Nephron (organoid): ENCODE results near the gene STKLD1.
"Not testable (repeated sequence)": the region's sequence is repeated elsewhere in the genome, so short reads cannot be mapped to it uniquely, and the experiment has no call there.

Experiments used
- H3K27ac Mint-ChIP-seq, 3 experiments: 2 replicates each; pipeline ENCODE4 v1.8.0; 2020; ENCODE audit warnings: mixed read lengths in 3 of 3, mild to moderate bottlenecking in 2 of 3, moderate library complexity in 1 of 3
- H3K27me3 Mint-ChIP-seq: 2 replicates; pipeline ENCODE4 v1.8.0; 2021; ENCODE audit warnings: low read depth, mild to moderate bottlenecking, moderate library complexity, mixed read lengths
- H3K36me3 Mint-ChIP-seq: 2 replicates; pipeline ENCODE4 v1.8.0; 2020; ENCODE audit warnings: low read depth, mixed read lengths
- H3K4me1 Mint-ChIP-seq: 2 replicates; pipeline ENCODE4 v1.8.0; 2020; ENCODE audit warnings: mixed read lengths
- H3K4me3 Mint-ChIP-seq, 3 experiments: 2 replicates each; pipeline ENCODE4 v1.8.0; 2020; ENCODE audit warnings: mild to moderate bottlenecking in 3 of 3, mixed read lengths in 3 of 3, moderate library complexity in 2 of 3
- H3K9me3 Mint-ChIP-seq: 2 replicates; pipeline ENCODE4 v1.8.0; 2020; ENCODE audit warnings: mixed read lengths
- TF ChIP-seq, protein P1 (sequence below), 3 experiments: fragments of 200-600 bp; sonication (generic); IDR thresholded peaks; one replicate each; pipeline ENCODE4 v1.5.0; 2021; ENCODE audit warnings: antibody characterized with exemption in 3 of 3; ENCODE audit not compliant: unreplicated experiment in 3 of 3

STKLD1 gene

GRCh38 chr9:133375724-133376654 lies at the start of gene STKLD1, which contains the start of gene SURF4:
TSS of gene STKLD1 (plus strand) at chr9:133376366. CDS start at chr9:133376474, 108 bp downstream.
TSS of gene SURF4 (minus strand) at chr9:133376060. CDS start at chr9:133375969, 91 bp downstream.
- peaks cover 28% of the 10 kb centered on the region for H3K4me1 Mint-ChIP-seq
- TF ChIP-seq, protein P1, sequence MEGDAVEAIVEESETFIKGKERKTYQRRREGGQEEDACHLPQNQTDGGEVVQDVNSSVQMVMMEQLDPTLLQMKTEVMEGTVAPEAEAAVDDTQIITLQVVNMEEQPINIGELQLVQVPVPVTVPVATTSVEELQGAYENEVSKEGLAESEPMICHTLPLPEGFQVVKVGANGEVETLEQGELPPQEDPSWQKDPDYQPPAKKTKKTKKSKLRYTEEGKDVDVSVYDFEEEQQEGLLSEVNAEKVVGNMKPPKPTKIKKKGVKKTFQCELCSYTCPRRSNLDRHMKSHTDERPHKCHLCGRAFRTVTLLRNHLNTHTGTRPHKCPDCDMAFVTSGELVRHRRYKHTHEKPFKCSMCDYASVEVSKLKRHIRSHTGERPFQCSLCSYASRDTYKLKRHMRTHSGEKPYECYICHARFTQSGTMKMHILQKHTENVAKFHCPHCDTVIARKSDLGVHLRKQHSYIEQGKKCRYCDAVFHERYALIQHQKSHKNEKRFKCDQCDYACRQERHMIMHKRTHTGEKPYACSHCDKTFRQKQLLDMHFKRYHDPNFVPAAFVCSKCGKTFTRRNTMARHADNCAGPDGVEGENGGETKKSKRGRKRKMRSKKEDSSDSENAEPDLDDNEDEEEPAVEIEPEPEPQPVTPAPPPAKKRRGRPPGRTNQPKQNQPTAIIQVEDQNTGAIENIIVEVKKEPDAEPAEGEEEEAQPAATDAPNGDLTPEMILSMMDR (IDR thresholded peaks at IDR 0.05; ENCODE audit: unreplicated experiment in 3 of 3) = no peak
- H3K4me3 Mint-ChIP-seq = peak within 1 kb of the TSS; percentile 98 to 100 (median 99)
- no peaks in the 10 kb centered on the region for H3K9me3 Mint-ChIP-seq
- H3K27ac Mint-ChIP-seq = peak within 1 kb of the TSS; percentile 91 to 99 (median 98)
- H3K27me3 Mint-ChIP-seq = no peaks in the 10 kb centered on the region
- peaks cover 11% of the 10 kb centered on the region for H3K36me3 Mint-ChIP-seq

GRCh38 chr9:133327021-133327420 lies 49.1 kb upstream of the STKLD1 start:
- H3K4me3 Mint-ChIP-seq, H3K27ac Mint-ChIP-seq, H3K27me3 Mint-ChIP-seq, H3K4me1 Mint-ChIP-seq: not testable (repeated sequence)
- Mint-ChIP-seq H3K36me3 (peaks cover 42% of the 10 kb centered on the region), H3K9me3 (peaks cover 10% of the 10 kb centered on the region)

GRCh38 chr9:133327834-133328484 lies 48.2 kb upstream of the STKLD1 start:
- H3K27ac Mint-ChIP-seq = no peak overlapping the region

GRCh38 chr9:133329306-133330156 lies 46.6 kb upstream of the STKLD1 start:
- not testable (repeated sequence) for H3K27me3 Mint-ChIP-seq, H3K4me3 Mint-ChIP-seq, H3K4me1 Mint-ChIP-seq, H3K27ac Mint-ChIP-seq, H3K9me3 Mint-ChIP-seq
- TF ChIP-seq, protein P1 (IDR thresholded peaks at IDR 0.05; ENCODE audit: unreplicated experiment in 3 of 3) = peak; percentile 47 to 64 (median 56)
- peaks cover 58% of the 10 kb centered on the region for H3K36me3 Mint-ChIP-seq

More at GRCh38 chr9:133327834-133328484, 48.2 kb upstream of the STKLD1 start:
- H3K9me3 Mint-ChIP-seq = peaks cover 10% of the 10 kb centered on the region
- no peaks in the 10 kb centered on the region for H3K4me1 Mint-ChIP-seq
- TF ChIP-seq, protein P1 (IDR thresholded peaks at IDR 0.05; ENCODE audit: unreplicated experiment in 3 of 3) = no peak
- peaks cover 5% of the 10 kb centered on the region for H3K27me3 Mint-ChIP-seq
- H3K4me3 Mint-ChIP-seq = no peak overlapping the region
- peaks cover 52% of the 10 kb centered on the region for H3K36me3 Mint-ChIP-seq

- H3K27ac Mint-ChIP-seq = no peak overlapping the region
- H3K27me3 Mint-ChIP-seq = no peaks in the 10 kb centered on the region
- TF ChIP-seq, protein P1 (IDR thresholded peaks at IDR 0.05; ENCODE audit: unreplicated experiment in 3 of 3) = no peak
- H3K4me1 Mint-ChIP-seq = peaks cover 11% of the 10 kb centered on the region
- no peaks in the 10 kb centered on the region for H3K9me3 Mint-ChIP-seq
- peaks cover 56% of the 10 kb centered on the region for H3K36me3 Mint-ChIP-seq
- no peak overlapping the region for H3K4me3 Mint-ChIP-seq
Measured at GRCh38 chr9:133331221-133331620, 44.9 kb upstream of the STKLD1 start.
